MCF 10A (cell line): ENCODE measurements around the gene GRIK2. TPM values are rescaled to one million over a fixed set of nuclear protein-coding genes. Genes with fewer than 3 reads are reported as not detected.

Source experiments
- BruUV-seq: library from RNA; stranded (reverse); fragments of 400-500 nt; replicated peaks from 2 replicates; lab custom pipeline; 2021; lab: Mats Ljungman, UMichigan
- CTCF ChIA-PET: fragments of 300-600 bp; sonication (Branson Sonifier 250); formaldehyde crosslinking; extraction: SDS; loops from one replicate; lab custom pipeline; 2021; ENCODE audit warnings: antibody characterized with exemption, inconsistent platforms; lab: Yijun Ruan, JAX
- POLR2A ChIA-PET: fragments of 300-600, 350-650 bp; sonication (Branson Sonifier 250); formaldehyde crosslinking; extraction: SDS; loops from one replicate; lab custom pipeline; 2020; ENCODE audit warnings: antibody characterized with exemption, inconsistent platforms; lab: Yijun Ruan, JAX
- DNase-seq: peaks from one replicate; pipeline ENCODE4 v3.0.0-alpha.2; 2018; ENCODE audit not compliant: unreplicated experiment
- H3K27ac Mint-ChIP-seq: one replicate; pipeline ENCODE4 v1.8.0; 2022; ENCODE audit warnings: mild to moderate bottlenecking, low read depth, mixed read lengths; ENCODE audit not compliant: unreplicated experiment
- H3K27me3 Mint-ChIP-seq: one replicate; pipeline ENCODE4 v1.8.0; 2022; ENCODE audit warnings: mixed read lengths; ENCODE audit not compliant: insufficient read depth, unreplicated experiment
- H3K36me3 Mint-ChIP-seq: one replicate; pipeline ENCODE4 v1.8.0; 2022; ENCODE audit warnings: mild to moderate bottlenecking, moderate library complexity, mixed read lengths; ENCODE audit not compliant: insufficient read depth, unreplicated experiment
- H3K4me1 Mint-ChIP-seq: one replicate; pipeline ENCODE4 v1.8.0; 2022; ENCODE audit warnings: mixed read lengths; ENCODE audit not compliant: insufficient read depth, unreplicated experiment
- H3K4me3 Mint-ChIP-seq: one replicate; pipeline ENCODE4 v1.8.0; 2022; ENCODE audit warnings: mild to moderate bottlenecking, moderate library complexity, mixed read lengths; ENCODE audit not compliant: unreplicated experiment
- H3K9me3 Mint-ChIP-seq: one replicate; pipeline ENCODE4 v1.8.0; 2022; ENCODE audit warnings: mixed read lengths; ENCODE audit not compliant: unreplicated experiment
- intact Hi-C: fragments of 100-400 bp; cut with micrococcal nuclease; formaldehyde crosslinking; loops from 2 replicates; pipeline ENCODE4 v1.14.1; 2022
- total RNA-seq: library from RNA; stranded (reverse); gene quantifications from 2 replicates; pipeline ENCODE4 v1.2.3, GENCODE V29; 2022
- TF ChIP-seq, protein P1 (sequence below): fragments of 200-600 bp; IDR thresholded peaks from one replicate; pipeline ENCODE4 v1.8.0; 2022; ENCODE audit warnings: antibody characterized with exemption, mild to moderate bottlenecking; ENCODE audit not compliant: unreplicated experiment

Gene GRIK2
- total RNA-seq, 1 experiment from 2014 or later = 0.89 TPM

DNA sequence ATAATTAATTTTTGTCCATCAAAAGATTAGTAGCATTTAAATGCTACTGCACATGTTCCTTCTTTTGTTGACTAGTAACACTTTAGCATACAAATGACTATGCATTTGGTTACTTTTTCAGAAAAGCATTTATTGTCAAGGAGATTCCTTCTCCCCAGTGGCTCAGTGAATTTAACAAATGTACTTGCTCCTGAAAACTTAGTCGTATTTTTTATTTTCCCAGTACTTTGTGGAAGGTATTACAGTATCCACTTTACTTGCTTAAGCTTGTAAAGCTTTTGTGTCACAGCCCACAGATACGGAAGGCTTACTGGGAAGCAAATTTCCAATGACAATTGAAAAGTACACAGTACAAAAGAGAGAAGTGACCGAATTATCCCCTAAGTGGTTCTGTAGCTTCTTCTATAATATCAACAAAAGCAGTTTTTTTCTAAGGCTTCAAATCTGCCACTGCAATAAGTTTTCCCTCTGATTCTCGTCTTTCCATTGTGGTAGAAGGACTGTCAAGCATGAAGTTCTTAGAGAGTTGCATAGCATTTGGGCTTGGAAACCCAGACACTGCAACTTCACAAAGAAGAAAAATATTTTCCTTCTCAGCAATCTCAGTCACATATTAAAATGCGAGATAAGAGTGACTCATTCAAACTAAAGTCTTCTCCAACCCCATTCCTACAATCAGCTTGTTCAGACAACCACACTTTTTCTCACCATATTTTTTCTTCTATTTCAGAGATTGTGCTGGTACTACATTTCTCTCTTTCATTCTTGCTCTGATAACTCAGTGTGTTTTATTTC lies 431.2 kb downstream of the GRIK2 start:
- no TSS peak for BruUV-seq
- intact Hi-C loops = no loop called here

DNA sequence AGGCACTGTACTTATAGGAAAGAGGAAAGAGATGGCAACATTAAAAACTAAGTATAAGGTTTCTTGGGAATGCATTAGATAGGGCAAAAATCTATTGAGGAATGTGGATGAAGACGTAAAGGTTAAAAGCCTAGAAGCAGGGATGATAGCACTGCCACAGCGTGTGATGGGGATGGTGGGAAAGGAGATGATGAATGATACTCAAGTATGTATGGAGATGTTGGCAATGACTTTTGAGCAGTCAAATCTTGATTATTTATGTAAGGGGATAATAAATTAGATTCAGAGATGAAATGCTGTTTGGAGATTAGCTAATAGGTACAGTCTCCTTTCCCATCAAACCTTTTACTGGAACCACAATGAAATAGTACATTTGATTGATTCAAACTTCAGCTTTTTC lies 432.8 kb downstream of the GRIK2 start:
- no peaks in the 10 kb centered on the region for H3K36me3 Mint-ChIP-seq
- intact Hi-C loops = no loop called here
- no peaks in the 10 kb centered on the region for H3K4me1 Mint-ChIP-seq
- DNase-seq = no peak
- H3K9me3 Mint-ChIP-seq = peaks cover 15% of the 10 kb centered on the region
- BruUV-seq = no TSS peak
- ChIA-PET CTCF (no interaction called here), POLR2A (no interaction called here)
- TF ChIP-seq, protein P1, sequence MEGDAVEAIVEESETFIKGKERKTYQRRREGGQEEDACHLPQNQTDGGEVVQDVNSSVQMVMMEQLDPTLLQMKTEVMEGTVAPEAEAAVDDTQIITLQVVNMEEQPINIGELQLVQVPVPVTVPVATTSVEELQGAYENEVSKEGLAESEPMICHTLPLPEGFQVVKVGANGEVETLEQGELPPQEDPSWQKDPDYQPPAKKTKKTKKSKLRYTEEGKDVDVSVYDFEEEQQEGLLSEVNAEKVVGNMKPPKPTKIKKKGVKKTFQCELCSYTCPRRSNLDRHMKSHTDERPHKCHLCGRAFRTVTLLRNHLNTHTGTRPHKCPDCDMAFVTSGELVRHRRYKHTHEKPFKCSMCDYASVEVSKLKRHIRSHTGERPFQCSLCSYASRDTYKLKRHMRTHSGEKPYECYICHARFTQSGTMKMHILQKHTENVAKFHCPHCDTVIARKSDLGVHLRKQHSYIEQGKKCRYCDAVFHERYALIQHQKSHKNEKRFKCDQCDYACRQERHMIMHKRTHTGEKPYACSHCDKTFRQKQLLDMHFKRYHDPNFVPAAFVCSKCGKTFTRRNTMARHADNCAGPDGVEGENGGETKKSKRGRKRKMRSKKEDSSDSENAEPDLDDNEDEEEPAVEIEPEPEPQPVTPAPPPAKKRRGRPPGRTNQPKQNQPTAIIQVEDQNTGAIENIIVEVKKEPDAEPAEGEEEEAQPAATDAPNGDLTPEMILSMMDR = no peak
- H3K27me3 Mint-ChIP-seq = no peaks in the 10 kb centered on the region
- H3K27ac Mint-ChIP-seq = no peak overlapping the region
- no peak overlapping the region for H3K4me3 Mint-ChIP-seq

More for the DNA sequence above, 431.2 kb downstream of the GRIK2 start:
- no peak for DNase-seq
- TF ChIP-seq, protein P1 = no peak
- no peaks in the 10 kb centered on the region for H3K27me3 Mint-ChIP-seq
- CTCF ChIA-PET = no interaction called here
- no peak overlapping the region for H3K4me3 Mint-ChIP-seq
- POLR2A ChIA-PET = interaction anchor here (0.7 kb wide), 1 partner anchor 180 kb away, joined by 3 read pairs; no protein-coding TSS in a partner anchor
- H3K27ac Mint-ChIP-seq = no peak overlapping the region
- peaks cover 23% of the 10 kb centered on the region for H3K9me3 Mint-ChIP-seq
- no peaks in the 10 kb centered on the region for H3K4me1 Mint-ChIP-seq
- no peaks in the 10 kb centered on the region for H3K36me3 Mint-ChIP-seq

DNA sequence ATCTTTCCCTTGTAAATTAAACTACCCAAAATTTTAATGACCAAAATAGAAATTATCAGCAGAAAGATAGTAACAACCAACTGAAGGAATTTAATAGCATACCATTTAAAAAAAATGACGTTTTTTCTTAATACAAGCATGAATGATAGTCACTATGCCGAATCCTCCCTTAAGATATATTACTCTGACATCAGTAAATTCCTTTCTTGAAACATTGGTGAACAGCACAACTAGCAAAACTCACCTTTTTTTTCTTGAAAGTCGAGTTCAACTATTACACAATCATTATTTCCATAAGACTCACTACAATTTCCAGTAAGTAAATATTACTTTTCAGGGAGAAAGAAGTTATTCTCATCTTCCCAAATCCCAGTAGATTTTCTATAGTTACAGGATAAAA lies 433.2 kb downstream of the GRIK2 start:
- no peak overlapping the region for H3K27ac Mint-ChIP-seq
- intact Hi-C loops = no loop called here
- DNase-seq = no peak
- peaks cover 15% of the 10 kb centered on the region for H3K9me3 Mint-ChIP-seq
- H3K4me3 Mint-ChIP-seq = no peak overlapping the region
- H3K36me3 Mint-ChIP-seq = no peaks in the 10 kb centered on the region
- no peaks in the 10 kb centered on the region for H3K4me1 Mint-ChIP-seq
- no peaks in the 10 kb centered on the region for H3K27me3 Mint-ChIP-seq
- no TSS peak for BruUV-seq
- ChIA-PET CTCF (no interaction called here), POLR2A (no interaction called here)
- TF ChIP-seq, protein P1 = no peak

DNA sequence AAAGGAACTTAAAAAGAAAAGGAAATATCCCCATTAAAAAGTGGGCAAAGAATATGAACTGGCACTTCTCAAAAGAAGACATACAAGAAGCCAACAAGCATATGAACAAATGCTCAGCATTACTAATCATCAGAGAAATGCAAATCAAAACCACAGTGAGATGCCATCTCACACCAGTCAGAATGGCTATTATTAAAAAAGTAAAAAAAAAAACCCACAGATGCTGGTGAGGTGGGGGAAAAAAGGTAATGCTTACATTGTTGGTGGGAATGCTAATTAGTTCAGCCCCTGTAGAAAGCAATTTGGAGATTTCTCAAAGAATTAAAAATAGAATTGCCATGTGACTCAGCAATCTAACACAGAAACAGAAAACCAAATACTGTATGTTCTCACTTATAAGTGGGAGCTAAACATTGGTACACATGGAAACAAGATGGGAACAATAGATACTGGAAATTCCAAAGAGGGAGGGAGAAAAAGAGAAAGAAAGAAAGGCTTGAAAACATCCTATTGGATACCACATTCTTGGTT lies 437.1 kb downstream of the GRIK2 start:
- H3K9me3 Mint-ChIP-seq = peaks cover 15% of the 10 kb centered on the region
- BruUV-seq = no TSS peak
- H3K4me1 Mint-ChIP-seq = no peaks in the 10 kb centered on the region
- H3K4me3 Mint-ChIP-seq = no peak overlapping the region
- no peak overlapping the region for H3K27ac Mint-ChIP-seq
- intact Hi-C loops = no loop called here
- no peaks in the 10 kb centered on the region for H3K36me3 Mint-ChIP-seq
- TF ChIP-seq, protein P1 = no peak
- DNase-seq = no peak
- POLR2A ChIA-PET = interaction anchor here (0.6 kb wide), 1 partner anchor 785 kb away, joined by 4 read pairs; no protein-coding TSS in a partner anchor
- CTCF ChIA-PET = no interaction called here
- H3K27me3 Mint-ChIP-seq = no peaks in the 10 kb centered on the region
